Measurements from ENCODE around the gene MFRP.

- TF ChIP-seq CTCF (IDR thresholded peaks at IDR 0.05; ENCODE audit: insufficient read depth, low read length, poor library complexity, severe bottlenecking) (no peak), EZH2phosphoT487 (conservative IDR thresholded peaks at IDR 0.05; ENCODE audit: low read length) (no peak)
These were observed 23.5 kb downstream of the MFRP start for GRCh38 chr11:119322921-119323531.
